ENCODE results near the gene AKR1C2.

- TF ChIP-seq CTCF (IDR thresholded peaks at IDR 0.05; ENCODE audit: insufficient read depth, low read length, poor library complexity, severe bottlenecking) (no peak), EZH2phosphoT487 (conservative IDR thresholded peaks at IDR 0.05; ENCODE audit: low read length) (no peak)
Measured at GRCh38 chr10:5045095-5045494, 41.4 kb upstream of the AKR1C2 start.
